HUES6 (cell line): ENCODE results near the gene SHC1.

ENCODE experiments used
- H3K27ac ChIP-seq: 2 replicates; pipeline ENCODE4 v1.7.0; 2013; ENCODE audit warnings: low read depth, mild to moderate bottlenecking, low read length, inconsistent platforms
- H3K27me3 ChIP-seq: 2 replicates; pipeline ENCODE4 v1.6.1; 2013; ENCODE audit warnings: low read length; ENCODE audit not compliant: control insufficient read depth, insufficient read depth
- H3K36me3 ChIP-seq: 2 replicates; pipeline ENCODE4 v1.6.1; 2013; ENCODE audit warnings: low read length; ENCODE audit not compliant: control insufficient read depth, insufficient read depth
- H3K4me1 ChIP-seq: 2 replicates; pipeline ENCODE4 v1.6.1; 2013; ENCODE audit warnings: low read length; ENCODE audit not compliant: control insufficient read depth, insufficient read depth
- H3K4me3 ChIP-seq: 2 replicates; pipeline ENCODE4 v1.5.1; 2013; ENCODE audit warnings: low read depth, low read length
- H3K9ac ChIP-seq: one replicate; pipeline ENCODE4 v1.6.1; 2013; ENCODE audit warnings: mild to moderate bottlenecking, low read length
- H3K9me3 ChIP-seq: 2 replicates; pipeline ENCODE4 v1.6.1; 2013; ENCODE audit warnings: low read depth, low read length; ENCODE audit not compliant: control insufficient read depth, insufficient read depth

Gene SHC1

DNA sequence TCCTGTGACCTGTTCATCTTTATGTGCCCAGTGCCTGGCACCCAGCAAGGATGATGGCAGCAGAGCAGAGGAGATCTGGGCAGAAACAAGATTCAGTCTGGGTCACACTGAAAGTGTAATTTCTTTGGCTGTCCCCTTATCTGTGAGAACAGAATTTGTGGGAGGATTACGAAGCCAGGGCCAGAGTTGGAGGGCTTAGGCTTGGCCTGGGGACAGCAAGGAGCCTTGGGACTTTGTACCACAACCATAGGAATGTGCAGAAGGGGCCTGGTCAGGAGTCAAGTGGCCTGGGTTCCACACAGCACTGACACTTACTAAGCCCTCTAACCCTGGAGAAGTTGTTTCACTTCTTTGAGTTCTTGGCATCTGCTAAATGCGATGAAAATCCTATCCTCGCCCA is 46.9 kb downstream of the SHC1 start:
- Histone ChIP-seq H3K4me3 (no peak overlapping the region), H3K36me3 (peaks cover 38% of the 10 kb centered on the region), H3K9ac (no peak overlapping the region)

DNA sequence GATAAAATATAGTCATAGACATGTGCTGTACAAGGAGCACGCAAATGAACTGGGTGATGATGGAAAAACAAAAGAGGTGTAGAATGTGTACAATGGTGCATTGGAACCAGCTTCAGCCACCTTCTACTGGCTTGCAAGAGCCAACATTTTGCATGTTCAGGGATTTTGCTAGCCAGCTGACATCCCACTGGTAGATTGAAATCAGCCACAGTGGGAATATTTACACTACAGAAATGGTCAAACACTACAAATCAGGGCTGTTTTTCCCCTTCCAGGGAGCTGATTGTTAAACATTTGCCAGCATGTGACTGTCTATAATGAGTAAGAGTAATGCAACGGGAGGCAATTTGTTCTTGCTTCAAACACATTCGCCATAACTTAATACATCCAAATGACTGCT is 57.3 kb downstream of the SHC1 start:
- no peaks in the 10 kb centered on the region for H3K4me1 ChIP-seq

More for the DNA sequence above, 46.9 kb downstream of the SHC1 start:
- no peaks in the 10 kb centered on the region for H3K27me3 ChIP-seq
- no peaks in the 10 kb centered on the region for H3K9me3 ChIP-seq
- no peak overlapping the region for H3K27ac ChIP-seq
- H3K4me1 ChIP-seq: no peaks in the 10 kb centered on the region

DNA sequence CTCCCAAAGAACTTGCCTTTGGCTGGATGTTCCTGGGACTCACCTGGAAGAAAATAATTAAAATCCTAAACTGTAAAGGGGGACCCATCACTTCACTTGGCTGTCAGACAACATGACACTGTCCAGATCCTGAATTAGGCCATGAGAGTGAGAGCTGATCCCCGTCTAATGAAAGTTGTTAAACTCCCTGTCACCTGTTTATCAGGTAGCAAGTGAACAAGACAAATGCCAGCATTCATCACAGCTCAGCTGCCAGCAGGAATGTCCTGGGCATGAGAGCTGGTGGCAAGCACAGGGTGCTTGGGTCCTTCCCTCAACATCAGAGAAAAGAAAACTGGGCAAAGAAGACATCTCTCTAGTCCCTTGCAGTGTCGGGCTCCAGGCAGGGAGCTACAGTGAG is 57.8 kb downstream of the SHC1 start:
- Histone ChIP-seq H3K27ac (no peak overlapping the region), H3K36me3 (no peaks in the 10 kb centered on the region), H3K4me1 (no peaks in the 10 kb centered on the region), H3K4me3 (no peak overlapping the region), H3K27me3 (no peaks in the 10 kb centered on the region), H3K9ac (no peak overlapping the region), H3K9me3 (peaks cover 24% of the 10 kb centered on the region)

More for the DNA sequence above, 57.3 kb downstream of the SHC1 start:
- no peaks in the 10 kb centered on the region for H3K36me3 ChIP-seq
- H3K9ac ChIP-seq: no peak overlapping the region
- H3K27ac ChIP-seq: no peak overlapping the region
- peaks cover 18% of the 10 kb centered on the region for H3K9me3 ChIP-seq
- no peaks in the 10 kb centered on the region for H3K27me3 ChIP-seq
- no peak overlapping the region for H3K4me3 ChIP-seq
